Measurements from ENCODE around the gene PCBP3.

DNA sequence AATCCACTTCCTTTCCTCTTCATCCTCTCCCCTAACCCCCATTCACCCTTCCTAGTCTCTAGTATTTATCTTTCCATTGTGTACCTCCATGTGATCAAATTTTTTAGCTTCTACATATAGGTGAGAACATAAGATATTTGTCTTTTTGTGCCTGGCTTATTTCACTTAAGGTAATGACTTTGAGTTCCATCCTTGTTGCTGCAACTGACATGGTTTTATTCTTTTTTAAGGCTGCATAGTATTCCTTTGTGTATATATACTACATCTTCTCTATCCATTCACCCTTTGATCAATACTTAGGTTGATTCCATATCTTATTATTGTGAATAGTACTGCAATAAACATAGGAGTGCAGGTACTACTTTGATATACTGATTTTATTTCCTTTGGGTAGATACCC, 128.7 kb downstream of the PCBP3 start:
- TF ChIP-seq, protein P1, sequence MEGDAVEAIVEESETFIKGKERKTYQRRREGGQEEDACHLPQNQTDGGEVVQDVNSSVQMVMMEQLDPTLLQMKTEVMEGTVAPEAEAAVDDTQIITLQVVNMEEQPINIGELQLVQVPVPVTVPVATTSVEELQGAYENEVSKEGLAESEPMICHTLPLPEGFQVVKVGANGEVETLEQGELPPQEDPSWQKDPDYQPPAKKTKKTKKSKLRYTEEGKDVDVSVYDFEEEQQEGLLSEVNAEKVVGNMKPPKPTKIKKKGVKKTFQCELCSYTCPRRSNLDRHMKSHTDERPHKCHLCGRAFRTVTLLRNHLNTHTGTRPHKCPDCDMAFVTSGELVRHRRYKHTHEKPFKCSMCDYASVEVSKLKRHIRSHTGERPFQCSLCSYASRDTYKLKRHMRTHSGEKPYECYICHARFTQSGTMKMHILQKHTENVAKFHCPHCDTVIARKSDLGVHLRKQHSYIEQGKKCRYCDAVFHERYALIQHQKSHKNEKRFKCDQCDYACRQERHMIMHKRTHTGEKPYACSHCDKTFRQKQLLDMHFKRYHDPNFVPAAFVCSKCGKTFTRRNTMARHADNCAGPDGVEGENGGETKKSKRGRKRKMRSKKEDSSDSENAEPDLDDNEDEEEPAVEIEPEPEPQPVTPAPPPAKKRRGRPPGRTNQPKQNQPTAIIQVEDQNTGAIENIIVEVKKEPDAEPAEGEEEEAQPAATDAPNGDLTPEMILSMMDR (IDR thresholded peaks at IDR 0.05; ENCODE audit: poor library complexity, severe bottlenecking): no peak
- TF ChIP-seq EZH2 (IDR thresholded peaks at IDR 0.05; ENCODE audit: borderline replicate concordance, insufficient read depth, low read length, poor library complexity, severe bottlenecking) (no peak), POLR2AphosphoS5 (IDR thresholded peaks at IDR 0.05) (no peak), EP300 (conservative IDR thresholded peaks at IDR 0.05; ENCODE audit: poor library complexity, severe bottlenecking) (no peak), TAF1 (IDR thresholded peaks at IDR 0.05; ENCODE audit: low read depth) (no peak), RAD21 (conservative IDR thresholded peaks at IDR 0.05) (no peak), SMC3 (conservative IDR thresholded peaks at IDR 0.05; ENCODE audit: poor library complexity) (no peak)
- TF ChIP-seq, protein P2, sequence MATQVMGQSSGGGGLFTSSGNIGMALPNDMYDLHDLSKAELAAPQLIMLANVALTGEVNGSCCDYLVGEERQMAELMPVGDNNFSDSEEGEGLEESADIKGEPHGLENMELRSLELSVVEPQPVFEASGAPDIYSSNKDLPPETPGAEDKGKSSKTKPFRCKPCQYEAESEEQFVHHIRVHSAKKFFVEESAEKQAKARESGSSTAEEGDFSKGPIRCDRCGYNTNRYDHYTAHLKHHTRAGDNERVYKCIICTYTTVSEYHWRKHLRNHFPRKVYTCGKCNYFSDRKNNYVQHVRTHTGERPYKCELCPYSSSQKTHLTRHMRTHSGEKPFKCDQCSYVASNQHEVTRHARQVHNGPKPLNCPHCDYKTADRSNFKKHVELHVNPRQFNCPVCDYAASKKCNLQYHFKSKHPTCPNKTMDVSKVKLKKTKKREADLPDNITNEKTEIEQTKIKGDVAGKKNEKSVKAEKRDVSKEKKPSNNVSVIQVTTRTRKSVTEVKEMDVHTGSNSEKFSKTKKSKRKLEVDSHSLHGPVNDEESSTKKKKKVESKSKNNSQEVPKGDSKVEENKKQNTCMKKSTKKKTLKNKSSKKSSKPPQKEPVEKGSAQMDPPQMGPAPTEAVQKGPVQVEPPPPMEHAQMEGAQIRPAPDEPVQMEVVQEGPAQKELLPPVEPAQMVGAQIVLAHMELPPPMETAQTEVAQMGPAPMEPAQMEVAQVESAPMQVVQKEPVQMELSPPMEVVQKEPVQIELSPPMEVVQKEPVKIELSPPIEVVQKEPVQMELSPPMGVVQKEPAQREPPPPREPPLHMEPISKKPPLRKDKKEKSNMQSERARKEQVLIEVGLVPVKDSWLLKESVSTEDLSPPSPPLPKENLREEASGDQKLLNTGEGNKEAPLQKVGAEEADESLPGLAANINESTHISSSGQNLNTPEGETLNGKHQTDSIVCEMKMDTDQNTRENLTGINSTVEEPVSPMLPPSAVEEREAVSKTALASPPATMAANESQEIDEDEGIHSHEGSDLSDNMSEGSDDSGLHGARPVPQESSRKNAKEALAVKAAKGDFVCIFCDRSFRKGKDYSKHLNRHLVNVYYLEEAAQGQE (IDR thresholded peaks at IDR 0.05; ENCODE audit: borderline replicate concordance): no peak

Data from neural cell (in vitro differentiated cells).